Progenitor cell of endocrine pancreas (in vitro differentiated cells): Measurements from ENCODE around the gene MED17. TPM values are rescaled to one million over a fixed set of nuclear protein-coding genes. Genes with fewer than 3 reads are reported as not detected.

Source experiments
- DNase-seq: peaks from one replicate; pipeline ENCODE4 v3.0.0; 2021; ENCODE audit warnings: low spot score; ENCODE audit not compliant: unreplicated experiment
- H3K27ac Mint-ChIP-seq: 2 replicates; pipeline ENCODE4 v1.8.0; 2021; ENCODE audit warnings: mild to moderate bottlenecking, moderate library complexity, mixed read lengths
- H3K27me3 Mint-ChIP-seq: 2 replicates; pipeline ENCODE4 v1.8.0; 2021; ENCODE audit warnings: mixed read lengths
- H3K36me3 Mint-ChIP-seq: 2 replicates; pipeline ENCODE4 v1.8.0; 2022; ENCODE audit warnings: mixed read lengths; ENCODE audit not compliant: insufficient read depth
- H3K4me1 Mint-ChIP-seq: 2 replicates; pipeline ENCODE4 v1.8.0; 2021; ENCODE audit warnings: low read depth, mixed read lengths
- H3K4me3 Mint-ChIP-seq: 2 replicates; pipeline ENCODE4 v1.8.0; 2021; ENCODE audit warnings: low read depth, mild to moderate bottlenecking, moderate library complexity, mixed read lengths
- H3K9me3 Mint-ChIP-seq: 2 replicates; pipeline ENCODE4 v1.8.0; 2021; ENCODE audit warnings: low read depth, mixed read lengths
- CTCF ChIP-seq: fragments of 200-600 bp; sonication (generic); IDR thresholded peaks from one replicate; pipeline ENCODE4 v1.5.0; 2021; ENCODE audit warnings: antibody characterized with exemption, mild to moderate bottlenecking; ENCODE audit not compliant: unreplicated experiment
- total RNA-seq: library from RNA; stranded (reverse); gene quantifications from 2 replicates; pipeline ENCODE4 v1.2.1, GENCODE V29; 2021

The MED17 gene
- total RNA-seq, 1 donor from 2014 or later = 55.7 TPM

GRCh38 chr11:93829598-93829997, 45.5 kb downstream of the MED17 start:
- Mint-ChIP-seq H3K36me3 (no peaks in the 10 kb centered on the region), H3K9me3 (peaks cover 6% of the 10 kb centered on the region), H3K27ac (no peak overlapping the region), H3K4me3 (no peak overlapping the region), H3K27me3 (no peaks in the 10 kb centered on the region), H3K4me1 (peaks cover 7% of the 10 kb centered on the region)
- no peak for TF ChIP-seq CTCF
- no peak for DNase-seq

- no peak for DNase-seq
- Mint-ChIP-seq H3K4me3 (no peak overlapping the region), H3K36me3 (no peaks in the 10 kb centered on the region), H3K27me3 (no peaks in the 10 kb centered on the region), H3K4me1 (peaks cover 7% of the 10 kb centered on the region), H3K9me3 (peaks cover 4% of the 10 kb centered on the region), H3K27ac (no peak overlapping the region)
- TF ChIP-seq CTCF = no peak
These were observed 47.5 kb downstream of the MED17 start for GRCh38 chr11:93831343-93832127.

GRCh38 chr11:93832780-93833179, 48.7 kb downstream of the MED17 start:
- TF ChIP-seq CTCF = no peak
- DNase-seq = no peak
- no peak overlapping the region for H3K4me3 Mint-ChIP-seq
- H3K36me3 Mint-ChIP-seq = no peaks in the 10 kb centered on the region
- H3K9me3 Mint-ChIP-seq = peaks cover 4% of the 10 kb centered on the region
- peaks cover 7% of the 10 kb centered on the region for H3K4me1 Mint-ChIP-seq
- H3K27me3 Mint-ChIP-seq = no peaks in the 10 kb centered on the region
- no peak overlapping the region for H3K27ac Mint-ChIP-seq

- peaks cover 3% of the 10 kb centered on the region for H3K27me3 Mint-ChIP-seq
- DNase-seq = no peak
- H3K27ac Mint-ChIP-seq = no peak overlapping the region
- TF ChIP-seq CTCF = no peak
- H3K9me3 Mint-ChIP-seq = no peaks in the 10 kb centered on the region
- no peaks in the 10 kb centered on the region for H3K36me3 Mint-ChIP-seq
- peaks cover 4% of the 10 kb centered on the region for H3K4me1 Mint-ChIP-seq
- no peak overlapping the region for H3K4me3 Mint-ChIP-seq
These were observed 54.9 kb downstream of the MED17 start for GRCh38 chr11:93838967-93839366.

- TF ChIP-seq CTCF = no peak
- no peaks in the 10 kb centered on the region for H3K36me3 Mint-ChIP-seq
- H3K4me1 Mint-ChIP-seq = peaks cover 4% of the 10 kb centered on the region
- peaks cover 8% of the 10 kb centered on the region for H3K27me3 Mint-ChIP-seq
- H3K4me3 Mint-ChIP-seq = no peak overlapping the region
- no peak for DNase-seq
- H3K27ac Mint-ChIP-seq = no peak overlapping the region
- H3K9me3 Mint-ChIP-seq = no peaks in the 10 kb centered on the region
These were observed 56.1 kb downstream of the MED17 start for GRCh38 chr11:93840180-93840579.
